Hematopoietic multipotent progenitor cell treated with erythropoietin and hydrocortisone succinate and interleukin-3 and kit ligand, for 4 days (in vitro differentiated cells): Measurements from ENCODE around the gene TEX29.

Source experiments
- DNase-seq: peaks from one replicate; pipeline ENCODE4 v3.0.0-alpha.2; 2015

TEX29 gene

DNA sequence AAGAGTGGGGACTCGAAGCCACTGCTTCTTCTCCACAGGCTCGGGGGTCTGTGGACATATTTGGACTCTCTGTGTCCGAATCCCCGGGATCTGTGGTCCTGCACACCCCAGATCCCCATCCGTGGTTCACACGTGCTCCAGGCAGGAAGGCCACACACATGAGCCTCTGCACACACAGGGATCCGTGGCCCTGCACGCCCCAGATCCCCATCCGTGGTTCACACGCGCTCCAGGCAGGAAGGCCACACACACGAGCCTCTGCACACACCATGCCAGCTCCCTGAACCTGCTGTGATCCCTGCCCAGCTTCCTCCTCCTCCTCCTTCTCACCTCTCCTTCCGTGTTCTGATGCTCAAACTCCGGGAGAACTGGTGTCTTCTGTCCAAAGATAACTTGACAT is 3.1 kb downstream of the TEX29 start:
- DNase-seq: no peak

DNA sequence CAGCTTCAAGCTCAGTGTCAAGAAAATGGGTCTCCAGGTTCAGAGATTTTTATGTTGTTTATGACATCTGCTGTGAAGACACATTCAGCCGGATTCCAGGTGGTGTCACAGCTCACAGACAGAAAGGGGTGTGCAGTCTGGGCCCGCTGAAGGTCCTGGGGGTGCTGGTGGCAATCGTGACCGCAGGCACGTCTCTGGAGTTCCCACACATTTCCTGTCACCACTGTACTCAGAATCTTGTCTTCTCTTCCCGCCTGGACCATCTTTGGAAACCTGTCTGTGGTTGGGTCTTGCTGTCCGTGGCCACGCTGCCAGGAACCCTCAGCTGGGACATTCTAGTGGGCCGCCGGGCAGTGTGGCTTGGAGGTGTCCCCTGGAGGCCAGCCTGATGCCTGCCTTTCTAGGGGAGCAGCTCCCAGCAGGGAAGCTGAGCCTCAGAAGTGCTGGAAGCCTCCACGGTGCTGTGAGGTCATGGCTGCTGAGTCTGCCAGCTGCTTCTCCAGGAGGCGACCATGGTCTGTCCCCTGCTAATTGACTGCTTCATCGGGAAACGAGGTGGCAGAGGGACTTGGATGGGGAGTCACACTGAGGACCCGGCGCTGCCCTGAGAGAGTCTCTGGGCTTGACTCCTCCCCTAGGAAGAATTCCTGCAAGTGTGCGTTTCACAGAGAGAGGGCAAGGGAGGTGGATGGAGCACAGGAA is 3.7 kb downstream of the TEX29 start:
- DNase-seq: no peak

DNA sequence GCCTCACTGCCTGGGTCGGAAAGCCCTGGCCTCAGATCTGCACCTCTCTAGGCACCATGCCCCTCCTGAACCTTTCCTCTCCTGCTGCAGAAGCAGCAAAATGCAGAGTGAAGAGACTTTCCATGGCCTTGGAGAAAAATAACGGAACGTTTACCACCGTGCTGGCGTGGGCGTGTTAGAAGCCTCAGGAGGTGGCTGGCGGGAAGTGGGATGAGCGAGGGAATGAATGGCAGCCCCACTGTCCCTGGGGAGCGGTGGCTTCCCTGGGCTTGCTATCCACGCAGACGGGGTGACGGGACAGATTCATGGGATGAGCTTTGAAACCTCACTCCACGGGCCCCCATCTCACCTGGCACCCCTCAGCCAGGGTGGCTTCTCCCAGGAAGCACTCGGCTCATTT is 4.3 kb downstream of the TEX29 start:
- DNase-seq: no peak

DNA sequence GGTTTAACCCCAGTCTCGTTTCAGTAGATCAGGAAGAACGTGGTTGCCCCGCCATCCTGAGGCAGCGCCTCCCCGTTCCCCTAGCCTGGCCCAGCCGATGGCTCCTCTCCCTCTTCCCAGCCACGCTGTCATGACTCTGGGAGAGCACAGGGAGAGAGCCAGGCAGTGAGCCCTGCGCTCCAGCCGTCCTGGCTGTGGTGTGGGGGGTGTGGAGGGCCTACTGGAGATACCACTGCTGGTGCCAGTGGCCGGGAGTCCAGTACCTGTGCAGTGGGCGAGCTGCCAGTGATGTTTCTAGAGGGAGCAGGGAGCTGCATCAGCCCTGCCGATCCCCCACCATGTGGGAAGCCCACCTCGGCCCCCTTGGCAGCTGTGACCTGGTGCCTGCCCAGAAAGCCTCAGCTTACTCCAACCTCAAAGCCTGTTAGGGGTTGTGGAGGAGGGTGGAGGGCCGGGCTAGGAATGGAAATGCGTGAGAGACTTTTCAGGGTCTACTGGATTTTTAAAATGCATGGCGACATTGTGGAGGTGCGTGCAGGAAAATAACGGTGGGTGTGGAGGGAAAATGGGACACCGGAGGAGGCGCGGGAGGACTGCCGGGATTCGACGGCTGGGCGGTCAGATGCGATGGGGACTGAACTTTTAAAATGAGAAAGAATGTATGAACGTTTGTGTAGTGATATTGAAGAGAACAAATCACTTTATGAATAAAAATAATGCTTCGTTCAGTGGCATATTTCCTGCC is 4.9 kb downstream of the TEX29 start:
- no peak for DNase-seq

DNA sequence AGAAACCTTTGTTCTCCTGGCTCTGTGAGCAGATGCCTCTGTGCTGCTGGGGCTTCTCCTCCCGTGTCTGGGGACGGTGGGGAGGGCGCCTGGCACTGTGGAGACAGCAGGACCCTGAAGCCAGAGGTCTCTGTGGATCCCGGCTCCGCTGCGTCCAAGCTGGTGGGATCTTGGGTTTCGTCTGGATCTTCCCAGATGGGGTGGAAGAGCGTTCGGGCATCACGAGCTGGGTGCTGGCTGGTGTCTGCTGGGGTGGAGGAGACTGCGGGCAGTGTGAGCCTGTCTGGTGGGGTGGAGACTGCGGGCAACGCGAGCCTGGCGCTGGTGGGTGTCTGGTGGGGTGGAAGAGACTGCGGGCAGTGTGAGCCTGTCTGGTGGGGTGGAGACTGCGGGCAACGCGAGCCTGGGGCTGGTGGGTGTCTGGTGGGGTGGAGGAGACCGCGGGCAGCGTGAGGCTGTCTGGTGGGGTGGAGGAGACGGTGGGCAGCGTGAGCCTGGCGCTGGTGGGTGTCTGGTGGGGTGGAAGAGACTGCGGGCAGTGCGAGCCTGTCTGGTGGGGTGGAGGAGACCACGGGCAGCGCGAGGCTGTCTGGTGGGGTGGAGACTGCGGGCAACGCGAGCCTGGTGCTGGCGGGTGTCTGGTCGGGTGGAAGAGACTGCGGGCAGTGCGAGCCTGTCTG is 5.6 kb downstream of the TEX29 start:
- no peak for DNase-seq

DNA sequence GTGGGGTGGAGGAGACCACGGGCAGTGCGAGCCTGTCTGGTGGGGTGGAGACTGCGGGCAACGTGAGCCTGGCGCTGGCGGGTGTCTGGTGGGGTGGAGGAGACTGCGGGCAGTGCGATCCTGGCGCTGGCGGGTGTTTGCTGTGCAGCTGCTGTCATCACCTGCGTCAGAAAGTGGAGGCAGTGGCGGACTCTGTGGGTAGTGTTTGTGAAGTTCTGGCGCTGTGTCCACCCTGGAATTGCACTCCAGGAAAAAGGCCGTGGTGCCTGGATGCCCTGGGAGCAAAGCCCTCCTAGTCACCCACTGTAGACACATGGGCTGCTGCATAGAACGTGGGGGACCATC is 6.2 kb downstream of the TEX29 start:
- DNase-seq: no peak

DNA sequence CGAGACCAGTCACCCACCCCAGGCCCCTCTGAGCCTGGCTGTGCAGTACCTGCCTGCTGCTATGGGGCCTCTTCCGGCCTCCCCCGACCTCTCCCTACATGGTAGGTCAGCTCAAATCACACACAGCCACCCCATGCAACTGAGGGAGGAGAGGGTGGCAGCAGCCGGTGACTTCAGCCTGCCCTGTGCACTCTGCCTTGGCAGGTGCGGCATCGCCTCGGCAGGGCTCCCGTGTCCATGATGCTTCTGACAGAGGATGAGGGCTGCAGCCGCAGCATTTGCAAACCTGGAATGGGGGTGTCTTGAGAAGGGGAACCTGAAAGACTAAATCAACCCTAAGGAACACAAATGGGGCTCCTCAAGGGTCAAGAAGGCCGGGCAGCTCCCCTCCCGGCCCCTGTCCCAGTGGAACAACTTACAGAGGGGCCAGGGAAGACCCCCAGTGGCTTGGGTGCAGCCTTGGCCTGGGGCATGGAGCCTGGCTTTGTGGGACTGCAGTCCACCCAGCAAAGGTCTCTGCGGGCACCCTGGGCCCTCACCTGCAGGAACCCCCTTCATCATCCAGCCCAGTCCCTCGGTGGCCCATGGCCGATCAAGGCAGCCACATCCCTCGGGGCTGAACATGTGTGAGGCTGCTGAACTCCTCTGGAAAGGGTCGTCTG is 6.7 kb downstream of the TEX29 start:
- DNase-seq: no peak

DNA sequence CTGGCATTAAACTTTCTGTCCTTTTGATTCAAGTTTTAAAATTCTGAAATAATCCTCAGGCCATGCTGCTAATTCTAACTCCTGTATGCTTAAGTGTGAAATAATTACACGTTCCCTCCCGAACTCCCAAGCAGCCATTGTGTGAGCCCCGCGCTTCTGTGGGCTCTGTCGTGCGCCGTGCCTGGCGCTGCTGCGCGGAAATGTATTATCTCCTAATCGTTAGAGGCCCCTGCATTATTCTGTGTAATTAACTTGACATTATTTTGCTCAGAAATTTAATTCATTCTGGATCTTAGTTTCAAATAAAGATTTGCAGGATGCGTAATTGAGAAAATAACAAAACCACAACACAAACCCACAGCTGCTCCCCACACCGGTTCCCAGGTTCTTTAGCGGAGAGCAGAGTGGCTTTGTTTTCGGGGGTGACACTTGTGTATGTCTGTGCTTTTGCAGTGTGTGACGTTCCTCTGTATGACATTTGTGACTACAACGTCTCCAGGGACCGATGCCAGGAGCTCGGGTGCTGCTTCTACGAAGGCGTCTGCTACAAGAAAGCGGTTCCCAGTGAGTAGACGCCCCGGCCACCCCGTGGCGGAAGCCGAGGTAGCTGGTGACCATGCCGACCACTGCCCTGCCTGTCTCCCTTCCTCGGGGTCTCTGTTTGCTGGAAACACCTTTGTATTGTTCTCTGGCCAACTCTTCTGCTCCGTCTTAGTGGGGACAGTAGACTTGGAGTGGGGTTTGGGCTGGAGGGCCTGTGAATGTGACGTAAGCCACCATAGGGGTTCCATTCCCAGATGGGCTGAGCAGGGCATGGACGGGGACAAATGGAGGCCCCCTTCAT is 7.5 kb downstream of the TEX29 start:
- no peak for DNase-seq

DNA sequence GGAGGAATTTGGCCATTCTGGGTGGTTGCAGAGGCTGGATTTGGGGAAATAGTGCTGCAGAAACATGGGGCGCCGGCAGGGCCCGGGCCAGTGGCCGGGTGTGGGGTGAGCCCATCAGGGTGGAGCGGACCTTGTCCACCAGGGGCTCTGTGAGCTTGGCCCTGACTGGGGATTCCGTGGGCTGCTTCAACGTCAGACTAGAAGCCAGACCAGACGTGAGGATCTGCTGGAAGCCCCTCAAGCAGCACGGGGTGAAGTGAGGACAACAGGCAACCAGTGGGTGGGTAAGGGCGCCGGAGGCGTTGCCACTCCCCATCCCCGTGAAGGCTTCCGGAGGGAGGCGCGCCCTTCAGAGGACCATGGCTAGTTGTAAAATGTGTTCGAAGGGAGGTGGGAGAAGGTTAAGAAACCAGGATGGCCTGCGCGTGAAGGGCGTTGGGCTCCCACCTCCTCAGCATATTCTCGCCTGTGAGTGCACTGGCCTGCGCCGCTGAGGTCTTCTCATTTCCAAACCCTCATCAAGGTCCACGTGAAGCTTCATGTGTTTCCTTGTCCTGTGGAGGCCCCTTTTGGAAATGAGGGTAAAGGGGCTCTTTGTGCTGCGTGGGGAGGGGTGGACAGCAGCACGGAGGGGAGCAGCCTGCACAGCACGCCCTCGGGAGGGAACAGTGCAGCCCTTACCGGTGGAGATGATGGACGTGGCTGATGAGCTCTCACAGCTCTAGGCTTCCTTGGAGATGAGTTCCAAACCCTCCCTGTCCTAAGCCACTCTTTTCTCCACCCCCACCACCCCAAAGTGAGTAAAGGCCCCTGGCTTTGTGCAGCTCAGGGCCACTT is 8.3 kb downstream of the TEX29 start:
- DNase-seq: no peak

DNA sequence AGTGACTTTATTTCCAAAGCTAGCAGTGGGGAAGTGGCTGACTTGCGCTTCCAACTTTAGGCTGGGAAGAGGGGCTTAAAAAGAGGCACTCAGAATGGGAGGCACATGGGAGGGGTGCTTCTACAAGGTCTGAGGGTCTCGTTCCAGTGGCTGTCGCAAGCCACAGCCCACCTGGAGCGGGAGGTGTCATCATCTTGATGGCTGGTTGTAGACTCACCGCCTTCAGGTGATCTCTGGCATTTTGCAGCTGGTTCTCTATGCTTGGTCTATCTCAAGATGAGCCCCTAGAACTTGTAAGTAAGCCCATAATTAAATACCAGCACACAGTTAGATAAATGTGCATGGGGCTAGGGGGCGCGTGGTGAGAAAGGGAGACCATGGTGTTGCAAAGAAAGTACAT is 9.2 kb downstream of the TEX29 start:
- DNase-seq: no peak

DNA sequence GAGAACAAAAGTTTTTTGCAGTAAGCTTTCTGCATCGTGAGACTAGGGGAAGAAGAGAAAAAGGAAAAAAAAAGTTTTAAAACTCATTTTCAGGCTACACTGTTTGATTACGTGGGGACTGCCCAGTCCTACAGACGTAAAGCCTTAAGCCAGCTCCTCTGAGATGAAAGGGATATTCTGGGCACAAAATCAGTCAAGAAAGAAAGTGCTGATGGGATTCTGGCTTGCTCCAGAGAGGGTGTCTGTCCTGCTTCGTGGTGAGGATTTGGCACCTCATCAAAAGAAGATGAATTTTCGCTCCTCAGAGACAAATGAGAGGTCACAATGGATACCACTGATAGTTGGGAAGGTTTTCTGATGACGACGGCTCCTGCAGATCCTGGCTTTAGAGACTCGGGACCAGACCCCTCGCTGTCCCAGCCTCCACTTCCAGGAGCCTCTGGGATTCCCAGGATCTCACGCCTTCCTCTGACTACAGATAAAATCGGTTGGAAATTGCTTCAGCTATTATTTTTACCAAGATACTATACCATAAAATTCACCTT is 9.7 kb downstream of the TEX29 start:
- no peak for DNase-seq

DNA sequence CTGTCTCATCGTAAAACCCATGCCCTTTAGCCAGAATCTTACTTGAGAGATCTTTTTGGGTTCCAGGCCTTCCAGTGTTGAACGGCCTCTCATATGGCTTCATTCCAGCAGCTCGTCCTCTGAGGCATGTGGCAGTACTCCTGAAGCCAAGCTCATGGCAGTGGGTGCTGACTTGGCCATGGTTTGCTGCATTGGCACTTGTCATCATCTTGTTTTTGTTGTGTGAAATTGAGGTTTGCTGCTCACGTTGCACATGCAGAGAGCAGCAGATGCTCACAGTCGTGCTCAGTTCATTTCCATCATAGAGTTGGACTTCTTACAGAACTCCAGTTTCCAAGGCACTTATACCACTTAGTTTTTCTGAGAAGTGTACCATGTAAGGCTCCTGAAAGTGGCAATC is 14.9 kb downstream of the TEX29 start:
- DNase-seq: no peak

DNA sequence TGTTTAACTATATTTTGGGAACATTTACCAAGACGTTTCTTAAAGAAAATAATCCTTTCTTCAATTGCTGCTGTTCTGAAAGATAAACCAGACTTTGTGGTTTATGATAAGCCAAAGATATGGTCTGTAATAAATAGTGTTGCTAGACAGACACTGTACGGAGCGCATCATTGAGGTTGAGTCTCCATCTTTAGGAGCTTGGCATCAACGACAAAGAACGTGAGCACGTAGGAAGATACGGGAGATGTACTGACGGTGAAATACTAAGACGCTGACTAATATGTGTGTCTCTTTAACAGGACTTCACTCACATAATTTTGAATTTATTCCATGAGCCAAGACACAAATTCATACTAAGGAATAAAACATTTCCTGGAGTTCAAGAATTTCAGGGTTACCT is 16.2 kb downstream of the TEX29 start:
- DNase-seq: no peak

DNA sequence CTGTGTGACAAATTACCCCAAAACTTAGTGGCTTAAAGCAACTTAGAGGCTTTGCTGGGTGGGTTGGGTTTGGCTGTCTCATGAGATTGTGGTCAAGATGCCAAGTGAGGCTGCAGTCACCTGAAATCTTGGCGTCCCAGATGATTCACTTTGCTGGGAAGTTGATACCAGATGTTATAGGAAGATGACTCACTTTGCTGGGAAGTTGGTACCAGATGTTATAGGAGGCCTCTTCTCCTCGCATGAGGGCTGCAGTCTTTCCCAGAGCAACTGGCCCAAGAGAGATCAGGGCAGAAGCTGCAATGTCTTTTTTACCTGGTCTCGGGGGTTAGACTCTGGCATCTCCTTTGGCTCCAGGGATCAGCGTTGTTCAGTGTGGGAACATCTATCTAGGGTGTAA is 16.8 kb downstream of the TEX29 start:
- no peak for DNase-seq

DNA sequence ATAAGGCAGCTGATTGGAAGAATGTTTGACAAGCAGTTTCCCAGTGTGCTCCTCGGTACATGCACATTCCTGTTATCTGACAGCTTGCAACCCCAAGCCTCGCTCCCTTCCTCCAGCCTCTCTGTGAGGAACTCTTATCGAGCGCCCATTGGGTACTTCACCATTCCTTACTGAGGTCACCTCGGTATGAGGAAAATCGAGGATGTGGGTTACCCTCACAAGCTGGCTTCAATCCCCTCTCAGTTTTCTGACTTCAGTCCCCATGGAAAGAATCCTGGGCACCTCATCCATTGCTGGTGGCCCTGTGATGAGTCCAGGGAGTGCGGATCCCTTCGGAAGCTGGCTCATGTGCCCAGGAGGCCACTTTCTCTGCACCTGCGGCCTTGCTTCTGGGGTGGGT is 17.3 kb downstream of the TEX29 start:
- no peak for DNase-seq

DNA sequence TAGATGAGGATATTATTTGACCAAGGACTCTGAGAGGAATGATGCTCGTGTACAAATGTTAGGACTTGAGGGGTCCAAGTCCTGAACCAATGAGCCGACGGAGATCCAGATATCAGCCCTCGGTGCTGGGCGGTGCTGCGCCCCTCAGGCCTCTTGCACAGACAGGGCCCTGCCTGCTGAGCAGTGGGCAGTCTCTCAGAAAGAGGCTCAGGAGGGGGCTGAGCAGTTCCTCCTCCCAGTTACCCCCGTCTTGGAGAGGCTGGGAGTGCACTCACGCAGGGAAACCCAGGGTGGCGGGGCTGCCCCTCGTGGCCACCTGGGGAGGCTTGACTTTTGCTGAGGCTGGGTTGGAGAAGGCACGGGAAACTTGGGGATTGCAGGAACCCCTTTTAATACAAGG is 18.4 kb downstream of the TEX29 start:
- no peak for DNase-seq

DNA sequence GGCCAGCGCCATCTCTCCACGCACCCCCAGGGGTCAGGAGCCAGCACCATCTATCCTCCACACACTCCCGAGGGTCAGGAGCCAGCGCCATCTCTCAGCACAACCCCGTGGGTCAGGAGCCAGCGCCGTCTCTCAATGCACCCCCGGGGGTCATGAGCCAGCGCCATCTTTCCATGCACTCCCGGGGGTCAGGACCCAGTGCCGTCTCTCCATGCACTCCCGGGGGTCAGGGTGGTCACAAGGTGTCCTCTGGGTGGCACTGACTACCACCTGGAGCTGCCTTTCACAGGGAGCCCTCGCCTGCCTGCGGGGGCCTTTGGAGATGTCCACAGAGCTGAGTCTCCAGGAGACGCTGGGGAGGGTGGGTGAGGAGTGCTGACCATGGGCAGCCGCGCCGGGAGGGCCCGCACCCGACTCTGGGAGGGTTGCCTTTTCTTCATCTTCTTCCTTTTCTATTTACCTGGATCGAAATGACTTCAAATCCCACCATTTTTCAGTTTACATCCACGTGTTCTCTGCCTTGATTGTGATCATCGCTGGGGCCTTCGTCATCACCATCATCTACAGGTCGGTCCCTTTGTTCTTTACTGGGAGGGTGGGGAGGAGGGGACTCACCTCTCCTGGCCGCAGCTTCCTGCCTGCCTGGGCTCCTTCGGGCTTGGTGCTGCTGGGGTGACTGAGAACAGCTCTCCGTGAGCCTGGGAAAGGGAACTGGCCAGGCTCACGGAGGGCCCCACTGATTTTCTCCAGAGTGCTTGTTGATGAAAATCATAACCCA is 19.1 kb downstream of the TEX29 start:
- no peak for DNase-seq

DNA sequence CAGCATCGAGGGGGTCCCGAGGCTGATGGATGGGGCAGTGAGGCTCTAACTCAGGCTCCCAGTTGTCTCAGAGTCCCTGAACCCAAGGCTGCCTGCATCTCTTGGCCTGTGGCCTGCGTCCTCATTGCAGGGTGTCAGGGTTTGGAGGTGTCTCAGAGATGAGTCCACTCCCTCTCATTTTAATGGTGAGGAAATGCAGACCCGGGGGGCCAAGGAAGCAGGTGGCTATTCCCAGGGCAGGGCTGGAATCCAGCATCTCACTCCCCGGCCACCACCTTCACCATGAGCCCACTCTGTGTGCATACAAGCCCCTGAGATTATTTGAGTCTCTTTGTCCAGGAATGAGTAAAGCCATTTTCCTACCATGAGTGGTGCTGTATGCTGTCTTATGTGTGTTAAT is 21.4 kb downstream of the TEX29 start:
- DNase-seq: no peak

DNA sequence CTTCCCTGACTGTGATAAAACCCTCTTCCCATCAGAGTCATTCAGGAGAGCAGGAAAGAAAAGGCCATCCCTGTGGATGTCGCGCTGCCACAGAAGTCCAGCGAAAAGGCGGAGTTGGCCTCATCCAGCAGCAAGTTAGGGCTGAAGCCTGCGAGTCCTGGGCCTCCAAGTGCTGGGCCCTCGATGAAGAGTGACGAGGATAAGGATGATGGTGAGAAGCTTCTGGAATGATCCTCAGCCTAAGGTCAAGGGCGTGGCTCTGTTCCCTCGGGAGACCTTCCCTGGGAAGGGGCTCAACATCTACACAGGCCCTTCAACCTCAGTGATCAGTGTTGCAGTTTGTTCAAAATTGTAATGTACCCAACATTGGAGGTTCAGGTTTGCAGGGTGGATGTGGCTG is 22.3 kb downstream of the TEX29 start:
- no peak for DNase-seq

DNA sequence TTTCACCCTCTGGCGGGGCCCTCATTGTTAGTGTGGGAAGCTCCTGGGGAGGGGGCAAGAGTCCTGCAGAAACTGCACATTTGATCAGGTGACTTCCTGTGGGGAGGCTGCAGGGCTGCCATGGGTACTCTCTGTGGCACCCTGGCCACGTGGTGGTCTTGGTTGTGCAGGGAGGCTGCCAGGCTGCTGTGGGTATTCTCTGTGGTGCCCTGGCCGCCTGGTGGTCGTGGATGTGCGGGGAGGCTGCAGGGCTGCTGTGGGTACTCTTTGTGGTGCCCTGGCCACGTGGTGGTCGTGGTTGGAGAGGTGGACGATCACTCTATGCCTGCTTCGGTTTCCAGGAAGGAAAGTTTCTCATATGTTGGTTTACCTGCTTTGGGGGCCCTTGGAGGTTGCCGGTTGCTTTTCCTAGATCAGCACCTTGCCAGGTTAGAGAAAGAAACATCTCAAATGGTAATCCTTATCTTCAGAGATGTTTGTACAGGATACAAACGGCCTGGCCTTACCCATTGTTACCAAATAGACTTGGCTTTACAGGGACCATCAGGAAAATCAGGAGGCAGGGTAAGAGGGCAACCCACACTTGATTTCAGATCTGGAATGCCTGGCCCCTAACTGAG is 22.9 kb downstream of the TEX29 start:
- no peak for DNase-seq
